HG02981 (cell line): Measurements from ENCODE around the gene DUSP9.
"Not testable (repeated sequence)": the region's sequence is repeated elsewhere in the genome, so short reads cannot be mapped to it uniquely, and the experiment has no call there.

ENCODE experiments used
- ATAC-seq: cut with Tn5 transposase; IDR thresholded peaks from one replicate; pipeline ENCODE4 v1.9.1; 2021; ENCODE audit warnings: mild to moderate bottlenecking, moderate library complexity; ENCODE audit not compliant: unreplicated experiment

The DUSP9 gene

GRCh38 chrX:153670748-153671588, 24.0 kb downstream of the DUSP9 start:
- no peak for ATAC-seq

DNA sequence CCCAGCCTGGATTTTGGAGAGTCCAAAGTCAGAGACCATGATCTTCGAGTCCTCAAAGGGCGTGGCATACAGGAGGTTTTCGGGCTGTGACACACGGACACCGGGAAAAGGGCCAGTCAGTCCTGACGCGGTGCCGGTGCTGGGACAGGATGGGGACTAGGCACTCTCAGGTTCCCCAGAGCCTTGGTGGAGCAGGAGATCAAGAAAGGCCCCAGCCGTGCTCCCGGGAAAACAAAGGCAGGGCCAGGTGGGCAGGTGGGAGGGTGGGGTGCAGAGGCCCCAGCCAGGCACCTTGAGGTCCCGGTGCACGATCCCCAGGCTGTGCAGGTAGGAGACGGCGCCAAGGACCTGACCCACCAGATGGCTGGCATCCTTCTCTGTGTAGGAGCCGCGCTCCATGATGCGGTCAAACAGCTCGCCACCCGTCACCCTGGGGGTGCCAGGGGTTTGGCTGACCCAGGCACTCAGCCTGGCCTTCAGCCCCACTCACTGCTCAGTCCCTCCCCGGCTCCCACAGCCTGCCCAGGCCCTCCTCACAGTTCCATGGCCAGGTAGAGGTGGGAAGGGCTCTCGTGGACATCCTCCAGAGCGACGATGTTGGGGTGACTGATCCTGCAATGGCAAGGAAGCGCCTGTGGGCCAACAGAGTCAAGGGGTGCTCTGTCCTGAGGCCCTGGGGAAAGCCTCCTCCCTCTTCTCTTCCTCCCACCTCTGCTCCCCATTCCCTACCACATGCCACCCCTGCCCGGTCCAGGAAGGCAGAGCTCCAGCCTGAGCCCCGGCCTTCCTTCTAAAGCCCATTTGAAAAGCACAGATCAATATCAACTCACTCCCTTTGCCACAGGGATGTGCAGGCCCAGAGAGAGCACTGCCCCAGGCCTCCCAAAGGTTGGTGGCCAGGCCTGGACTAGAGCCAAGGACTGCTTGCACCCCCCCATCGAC, 24.9 kb downstream of the DUSP9 start:
- no peak for ATAC-seq

DNA sequence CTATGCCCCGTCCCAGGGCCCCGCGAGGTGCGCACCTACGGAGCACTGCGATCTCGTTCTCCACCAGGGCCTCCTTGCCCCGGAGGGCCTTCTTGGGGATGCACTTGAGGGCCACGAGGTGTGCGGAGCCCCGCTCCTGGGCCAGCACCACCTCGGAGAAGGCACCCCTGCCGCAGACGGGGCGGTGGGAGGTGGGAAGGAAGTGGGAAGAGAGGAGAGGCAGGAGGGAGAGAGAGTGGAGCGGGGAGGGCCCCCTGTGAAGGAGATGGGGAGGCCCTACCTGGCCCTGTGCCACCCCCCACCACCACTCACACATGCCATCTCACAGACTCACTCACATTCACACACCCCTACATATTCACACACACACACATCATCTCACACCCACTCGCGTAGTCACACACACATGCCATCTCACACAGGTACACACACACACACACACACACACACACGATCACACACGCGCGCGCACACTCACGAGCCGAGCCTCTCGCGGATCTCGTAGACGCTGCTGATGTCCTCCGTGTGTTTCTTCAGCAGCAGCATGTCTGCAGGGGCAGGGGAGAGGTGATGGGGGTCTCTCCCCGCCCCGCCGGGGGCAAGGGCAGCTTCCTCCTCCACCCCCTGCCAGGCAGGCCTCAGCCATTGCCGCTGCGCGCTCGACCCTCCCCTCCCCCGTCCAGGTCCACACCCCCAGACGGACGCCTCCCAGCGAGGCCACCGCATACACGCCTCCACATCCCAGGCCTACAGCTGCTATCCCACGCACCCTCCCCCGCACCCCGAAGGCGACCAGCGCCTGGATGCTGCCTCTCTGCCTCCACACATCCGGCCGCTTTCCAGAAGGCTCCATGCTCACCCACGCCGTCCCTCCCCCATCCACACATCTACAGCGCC, 25.8 kb downstream of the DUSP9 start:
- ATAC-seq, result no peak

- no peak for ATAC-seq
These were observed 26.6 kb downstream of the DUSP9 start, which contains the start of gene PNCK for GRCh38 chrX:153673428-153674218. PNCK (minus strand) TSS chrX:153673813; CDS start chrX:153673076, 737 bp downstream.

DNA sequence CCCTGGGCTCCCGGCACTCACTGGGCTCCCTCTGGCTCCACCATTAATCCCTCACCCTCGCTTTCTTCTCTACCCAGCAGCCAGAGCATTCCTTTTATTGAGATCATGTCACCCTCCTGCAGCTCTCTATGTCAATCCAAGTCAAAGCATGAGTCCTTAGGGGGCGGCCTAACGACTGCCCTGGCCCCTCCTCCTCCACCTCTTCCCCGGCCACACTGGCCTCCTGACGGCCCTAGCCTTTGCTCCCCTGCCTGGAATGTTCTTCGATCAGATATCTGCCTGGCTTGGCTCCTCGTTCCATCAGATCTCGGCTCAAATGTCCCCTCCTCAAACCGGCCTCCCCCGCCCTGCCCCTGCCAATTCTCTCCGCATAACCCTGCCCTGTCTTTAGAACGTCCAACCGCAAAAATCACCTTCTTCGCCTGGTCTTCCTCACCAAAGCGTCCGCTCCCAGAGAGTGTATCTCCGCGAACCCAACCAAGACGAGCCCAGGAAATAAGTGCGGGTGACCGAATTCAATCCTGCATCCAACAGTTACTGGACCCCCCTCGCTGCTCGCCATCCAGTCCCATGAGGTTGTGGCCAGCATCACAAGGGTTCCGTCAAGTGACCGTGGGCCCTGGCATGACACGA, 27.3 kb downstream of the DUSP9 start:
- no peak for ATAC-seq

DNA sequence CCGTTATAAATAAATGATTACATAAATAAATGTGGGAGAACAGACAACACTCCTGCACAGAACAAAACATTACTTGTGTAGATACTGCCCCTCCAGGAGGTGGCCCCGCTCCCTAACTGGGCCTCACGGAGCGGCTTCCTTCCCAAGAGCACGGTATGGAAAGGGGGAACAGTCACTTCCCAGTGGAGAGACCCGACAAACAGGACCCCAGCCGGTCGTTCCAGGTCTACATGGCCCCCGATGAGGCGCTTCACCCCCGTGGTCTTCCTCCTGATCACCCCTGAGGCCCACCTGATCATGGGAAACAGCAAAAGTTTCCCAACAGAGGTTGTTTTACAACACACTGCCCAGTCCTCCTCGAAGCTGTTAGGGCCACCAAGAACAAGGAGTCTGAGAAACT, 34.2 kb downstream of the DUSP9 start:
- ATAC-seq, result no peak

- ATAC-seq, result not testable (repeated sequence)
These were observed 36.5 kb downstream of the DUSP9 start for GRCh38 chrX:153683486-153683885.

DNA sequence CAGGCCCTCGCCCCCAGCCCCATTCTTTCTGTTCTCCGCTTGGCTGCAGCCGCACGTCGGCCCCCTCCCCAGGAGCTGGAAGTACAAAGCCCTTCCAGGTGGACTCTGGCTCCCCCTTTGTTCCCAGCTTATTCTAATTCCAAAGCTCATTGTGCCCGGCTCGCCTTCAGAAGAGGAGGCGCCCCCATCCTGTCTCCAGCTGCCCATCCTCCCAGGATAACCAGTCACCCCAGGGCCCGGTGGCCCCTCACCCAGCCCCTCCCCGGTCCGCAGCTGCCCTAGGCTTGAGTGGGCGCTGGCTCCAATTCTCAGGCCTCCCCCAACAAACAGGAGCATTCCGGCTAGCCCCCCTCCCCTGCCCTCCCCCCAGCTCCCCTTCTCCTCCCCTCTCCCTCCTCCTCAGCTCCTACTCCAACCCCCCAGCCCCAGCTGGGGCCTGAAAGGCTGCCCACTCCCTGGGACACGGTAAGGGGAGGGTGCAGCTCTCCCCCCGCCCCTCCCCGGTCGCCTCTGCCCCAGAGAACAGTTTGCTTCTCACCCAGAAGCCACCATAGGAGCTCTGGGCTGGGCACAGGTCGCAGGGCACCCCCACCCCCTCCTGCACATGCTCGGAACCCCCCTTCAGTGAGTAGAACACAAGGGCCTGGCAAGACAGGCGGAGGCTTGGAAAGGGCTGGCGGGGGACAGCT, 37.6 kb downstream of the DUSP9 start:
- no peak for ATAC-seq

- no peak for ATAC-seq
These were observed 38.1 kb downstream of the DUSP9 start for GRCh38 chrX:153685156-153685536.

DNA sequence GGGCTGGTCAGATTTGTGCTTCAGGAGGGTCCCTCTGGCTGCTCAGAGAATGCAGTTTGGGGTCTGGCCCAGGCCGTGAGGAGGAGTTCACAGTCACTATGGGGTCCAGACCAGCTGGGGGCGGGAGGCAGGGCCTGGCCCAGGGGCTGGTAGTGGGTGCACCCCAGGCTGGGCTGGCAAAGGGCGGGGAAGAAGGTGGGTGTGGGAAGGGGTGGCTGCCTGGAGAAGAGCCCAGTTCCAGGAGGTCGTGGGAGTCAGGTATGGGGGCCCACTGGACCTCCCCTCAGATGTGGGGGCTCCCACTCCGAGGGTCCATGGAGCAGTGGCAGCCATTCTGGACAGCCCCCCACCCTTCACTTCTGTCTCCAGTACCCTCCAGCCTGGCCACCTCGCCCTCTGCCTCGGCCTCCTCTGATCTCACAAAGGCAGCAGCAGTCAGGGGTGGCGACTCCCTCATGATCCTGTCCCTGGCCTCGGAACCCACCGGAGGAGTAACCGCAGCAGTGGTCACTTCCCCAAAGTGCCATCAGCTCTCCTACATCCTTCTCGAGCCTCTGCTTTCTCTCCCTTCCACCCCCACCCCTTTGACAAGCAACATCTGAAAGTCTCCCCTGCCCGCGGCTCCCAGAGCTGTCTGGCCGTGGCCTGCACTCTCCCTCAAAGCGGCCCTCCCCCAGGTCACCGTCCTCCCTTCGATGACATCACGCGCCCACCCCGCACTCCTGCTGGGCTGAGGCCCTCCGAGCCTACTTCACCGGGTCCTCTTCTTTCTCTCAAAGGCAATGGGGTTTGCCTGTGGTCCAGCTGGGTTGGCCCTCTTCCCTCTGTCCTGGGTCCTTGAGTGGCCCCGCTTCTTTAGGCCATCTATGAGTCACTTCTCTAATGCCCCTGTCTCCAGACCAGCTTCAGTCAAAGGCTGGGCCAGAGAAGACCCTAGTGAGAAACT, 39.0 kb downstream of the DUSP9 start:
- no peak for ATAC-seq

DNA sequence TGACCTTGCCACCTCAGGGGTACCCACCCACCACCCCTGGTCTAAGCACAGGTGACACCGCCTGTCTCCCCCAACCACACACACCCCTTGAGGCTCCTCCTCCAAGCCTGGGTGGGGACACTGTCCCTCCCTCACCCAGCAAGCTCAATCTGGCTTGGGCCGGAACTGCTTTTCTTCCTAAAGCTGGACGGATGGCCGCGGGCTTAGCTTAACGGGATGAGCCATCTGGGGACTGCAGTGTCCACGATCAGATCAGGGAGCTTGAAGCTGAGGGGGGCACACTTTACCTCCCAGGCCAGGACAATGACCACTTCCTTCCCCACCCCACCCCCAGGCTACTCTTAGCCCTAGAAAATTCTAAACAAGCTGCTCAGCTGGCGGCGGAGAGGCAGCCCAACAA, 39.7 kb downstream of the DUSP9 start:
- ATAC-seq, result no peak

DNA sequence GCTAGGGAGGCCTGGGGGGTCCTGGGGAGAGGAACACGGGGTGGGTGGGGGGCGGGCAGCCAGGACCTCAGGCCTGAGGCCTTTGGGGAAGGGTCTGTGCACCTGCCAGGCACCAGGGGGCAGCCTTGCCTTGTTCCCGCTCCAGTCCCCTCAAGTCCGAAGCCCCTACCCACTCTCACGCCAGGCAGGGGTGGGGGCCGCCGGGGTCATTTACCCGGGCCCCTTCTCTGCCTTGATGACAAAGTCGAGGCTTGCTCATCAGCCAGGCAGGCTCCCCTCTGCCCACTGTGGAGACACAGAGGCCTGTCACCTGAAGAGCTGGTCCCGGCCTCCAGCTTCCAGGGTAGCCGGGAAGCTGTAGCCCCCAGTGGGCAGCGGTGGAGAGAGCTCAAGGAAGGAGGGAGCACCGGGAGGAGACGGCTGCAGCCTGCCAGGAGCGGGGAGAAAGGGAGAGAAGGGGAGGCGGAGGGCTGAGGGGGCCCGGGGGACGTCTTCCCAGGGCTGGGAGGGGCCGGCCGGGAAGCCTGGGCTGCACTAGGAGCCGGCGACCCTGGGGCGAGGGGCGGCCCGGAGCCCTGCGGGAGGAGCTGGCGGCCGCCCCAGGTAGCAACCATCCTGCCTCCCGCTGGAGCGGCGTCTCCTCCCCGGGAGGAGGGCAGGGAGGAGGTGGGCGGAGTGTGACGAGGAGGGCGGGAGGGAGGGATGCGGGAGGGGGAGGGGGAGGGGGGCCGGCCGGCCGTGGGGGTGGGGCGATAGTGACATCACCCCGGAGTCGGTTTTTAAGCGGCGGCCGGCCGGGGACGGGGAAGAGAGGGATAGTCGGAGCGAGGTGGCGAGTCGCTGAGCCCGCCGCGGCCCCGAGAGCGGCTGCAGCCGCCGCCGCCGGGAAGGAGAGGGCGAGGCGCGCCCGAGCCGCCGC, 40.4 kb downstream of the DUSP9 start, which contains the start of gene SLC6A8:
Gene SLC6A8, plus strand, starts transcription at position 806 of the 919 bp plus-strand sequence. CDS start 649 bp downstream, outside the sequence.
- no peak for ATAC-seq

- ATAC-seq, result no peak
These were observed 41.1 kb downstream of the DUSP9 start for GRCh38 chrX:153688071-153688470.

DNA sequence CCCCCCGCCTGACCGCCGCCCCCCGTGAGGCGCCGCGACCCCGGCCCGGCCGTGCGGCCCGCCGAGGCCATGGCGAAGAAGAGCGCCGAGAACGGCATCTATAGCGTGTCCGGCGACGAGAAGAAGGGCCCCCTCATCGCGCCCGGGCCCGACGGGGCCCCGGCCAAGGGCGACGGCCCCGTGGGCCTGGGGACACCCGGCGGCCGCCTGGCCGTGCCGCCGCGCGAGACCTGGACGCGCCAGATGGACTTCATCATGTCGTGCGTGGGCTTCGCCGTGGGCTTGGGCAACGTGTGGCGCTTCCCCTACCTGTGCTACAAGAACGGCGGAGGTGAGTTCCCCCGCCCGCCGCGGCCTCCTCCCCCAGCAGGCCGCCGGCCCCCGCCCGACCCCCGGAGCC, 41.5 kb downstream of the DUSP9 start:
- ATAC-seq, result no peak

GRCh38 chrX:153688911-153689590, 42.0 kb downstream of the DUSP9 start:
- no peak for ATAC-seq
